A673 (cell line): ENCODE data around the gene WRAP53.

Source experiments
- EZH2 ChIP-seq: fragments of 200-600 bp; sonication (generic); IDR thresholded peaks from 2 replicates; pipeline ENCODE4 v1.6.1; 2017; ENCODE audit warnings: borderline replicate concordance, low read depth, mild to moderate bottlenecking, mixed read lengths, antibody characterized with exemption, low read length; ENCODE audit not compliant: poor library complexity, severe bottlenecking
- TF ChIP-seq, protein P1 (sequence below): fragments of 300-800, 200-600 bp; sonication (generic); conservative IDR thresholded peaks from 2 replicates; pipeline ENCODE4 v1.5.1; 2017; ENCODE audit warnings: low read depth, mild to moderate bottlenecking, antibody characterized with exemption, low read length, moderate library complexity, mixed read lengths

DNA sequence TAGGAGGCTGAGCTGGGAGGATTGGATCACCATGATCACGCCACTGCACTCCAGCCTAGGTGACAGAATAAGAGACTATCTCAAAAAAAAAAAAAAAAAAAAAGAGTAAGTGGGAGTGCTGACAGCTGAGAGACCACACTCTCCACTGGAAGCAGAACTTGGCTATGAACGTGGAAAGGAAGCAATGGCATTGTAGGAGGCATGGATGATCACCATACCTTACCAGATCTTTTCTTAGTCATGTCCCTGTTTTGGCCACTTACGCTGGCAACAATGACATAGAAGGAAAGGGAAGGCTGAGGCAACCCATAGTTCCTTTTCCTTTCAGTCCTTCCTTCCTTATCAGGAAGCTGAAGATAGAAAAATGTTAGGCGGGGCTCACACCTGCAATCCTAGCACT, 41.3 kb upstream of the WRAP53 start:
- TF ChIP-seq, protein P1, sequence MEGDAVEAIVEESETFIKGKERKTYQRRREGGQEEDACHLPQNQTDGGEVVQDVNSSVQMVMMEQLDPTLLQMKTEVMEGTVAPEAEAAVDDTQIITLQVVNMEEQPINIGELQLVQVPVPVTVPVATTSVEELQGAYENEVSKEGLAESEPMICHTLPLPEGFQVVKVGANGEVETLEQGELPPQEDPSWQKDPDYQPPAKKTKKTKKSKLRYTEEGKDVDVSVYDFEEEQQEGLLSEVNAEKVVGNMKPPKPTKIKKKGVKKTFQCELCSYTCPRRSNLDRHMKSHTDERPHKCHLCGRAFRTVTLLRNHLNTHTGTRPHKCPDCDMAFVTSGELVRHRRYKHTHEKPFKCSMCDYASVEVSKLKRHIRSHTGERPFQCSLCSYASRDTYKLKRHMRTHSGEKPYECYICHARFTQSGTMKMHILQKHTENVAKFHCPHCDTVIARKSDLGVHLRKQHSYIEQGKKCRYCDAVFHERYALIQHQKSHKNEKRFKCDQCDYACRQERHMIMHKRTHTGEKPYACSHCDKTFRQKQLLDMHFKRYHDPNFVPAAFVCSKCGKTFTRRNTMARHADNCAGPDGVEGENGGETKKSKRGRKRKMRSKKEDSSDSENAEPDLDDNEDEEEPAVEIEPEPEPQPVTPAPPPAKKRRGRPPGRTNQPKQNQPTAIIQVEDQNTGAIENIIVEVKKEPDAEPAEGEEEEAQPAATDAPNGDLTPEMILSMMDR: no peak
- no peak for TF ChIP-seq EZH2
